Skeletal muscle satellite cell (primary cell): Measurements from ENCODE around the gene GUCY1B1. TPM values are rescaled to one million over a fixed set of nuclear protein-coding genes. Genes with fewer than 3 reads are reported as not detected.

Experiments
- H3K27me3 ChIP-seq: 2 replicates; pipeline ENCODE4 v1.7.0; 2013; ENCODE audit warnings: low read length; ENCODE audit not compliant: control insufficient read depth, insufficient read depth
- H3K36me3 ChIP-seq: 2 replicates; pipeline ENCODE4 v1.7.0; 2013; ENCODE audit warnings: mild to moderate bottlenecking, control low read depth, low read length; ENCODE audit not compliant: insufficient read depth
- H3K4me1 ChIP-seq: 2 replicates; pipeline ENCODE4 v1.7.0; 2013; ENCODE audit warnings: low read length; ENCODE audit not compliant: control insufficient read depth, insufficient read depth
- H3K4me2 ChIP-seq: 2 replicates; pipeline ENCODE4 v1.7.0; 2013; ENCODE audit warnings: mild to moderate bottlenecking, low read length
- H3K4me3 ChIP-seq: 2 replicates; pipeline ENCODE4 v1.7.0; 2013; ENCODE audit warnings: low read length
- H3K9ac ChIP-seq: 2 replicates; pipeline ENCODE4 v1.7.0; 2013; ENCODE audit warnings: mild to moderate bottlenecking, low read depth, low read length, moderate library complexity
- H3K9me3 ChIP-seq: replicated peaks from 2 replicates; pipeline ENCODE4 v1.7.0; 2013; ENCODE audit warnings: mild to moderate bottlenecking, control low read depth, low read length
- total RNA-seq: library from RNA; depleted of rRNA; stranded (reverse); fragments of >200 nt; gene quantifications from 2 replicates; pipeline ENCODE4 v1.2.3, GENCODE V29; 2012; rRNA removed

Gene GUCY1B1
- 0.66 and 1.0 TPM in 2 replicates for total RNA-seq

DNA sequence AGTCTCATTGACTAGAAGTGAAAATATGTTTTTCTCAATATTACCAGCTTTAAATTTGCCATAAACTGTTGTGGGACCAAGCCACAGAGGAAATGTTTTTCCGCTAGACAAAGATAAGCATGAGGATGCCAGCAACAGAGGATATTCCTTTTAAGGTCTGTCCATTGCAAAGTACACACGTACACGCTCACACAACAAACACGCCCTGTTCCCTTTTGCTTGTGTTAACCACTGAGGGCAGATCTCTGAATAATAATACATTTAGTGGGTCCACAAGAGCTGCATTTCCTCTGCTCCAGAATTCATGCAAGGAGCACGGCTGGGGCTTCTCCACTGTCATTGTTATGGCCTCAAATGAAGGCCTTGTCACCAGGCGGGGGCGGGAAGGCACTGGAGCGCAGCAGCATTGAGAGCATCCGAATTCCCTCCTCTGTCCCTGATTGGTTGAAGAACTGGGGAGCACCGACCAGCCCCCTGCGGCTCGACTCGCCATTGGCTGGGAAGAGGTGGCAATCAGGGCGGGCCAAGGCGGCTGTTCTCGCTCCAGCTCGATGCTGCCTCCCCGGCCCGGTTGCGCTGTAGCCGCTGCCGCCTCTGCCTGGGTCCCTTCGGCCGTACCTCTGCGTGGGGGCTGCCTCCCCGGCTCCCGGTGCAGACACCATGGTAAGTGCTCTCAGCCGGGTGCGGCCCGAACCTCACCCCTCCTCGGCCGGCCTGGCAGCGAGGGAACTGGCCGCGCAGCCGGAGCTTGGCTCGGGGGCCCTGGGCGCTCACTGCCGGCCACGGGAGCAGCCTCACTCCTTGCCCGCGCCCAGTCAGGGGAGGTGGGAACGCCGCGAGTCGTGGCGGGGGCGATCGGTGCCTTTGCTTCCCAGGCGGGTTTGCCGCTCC, at the start of gene GUCY1B1:
Gene GUCY1B1, plus strand, starts transcription at position 541 of the 891 bp plus-strand sequence. Its CDS starts 120 bp downstream, at position 661.
- Histone ChIP-seq H3K4me3 (peak within 1 kb of the TSS; percentile 89), H3K4me2 (peak within 1 kb of the TSS; percentile 99), H3K36me3 (no peaks in the 10 kb centered on the region), H3K9me3 (no peaks in the 10 kb centered on the region), H3K27me3 (no peaks in the 10 kb centered on the region), H3K9ac (peak within 1 kb of the TSS; percentile 74), H3K4me1 (peaks cover 9% of the 10 kb centered on the region)

GRCh38 chr4:155709918-155710317, 48.9 kb upstream of the GUCY1B1 start:
- no peak overlapping the region for H3K9ac ChIP-seq
- no peaks in the 10 kb centered on the region for H3K9me3 ChIP-seq
- no peaks in the 10 kb centered on the region for H3K4me1 ChIP-seq
- no peaks in the 10 kb centered on the region for H3K27me3 ChIP-seq
- no peak overlapping the region for H3K4me2 ChIP-seq
- H3K4me3 ChIP-seq, result no peak overlapping the region
- H3K36me3 ChIP-seq, result no peaks in the 10 kb centered on the region

DNA sequence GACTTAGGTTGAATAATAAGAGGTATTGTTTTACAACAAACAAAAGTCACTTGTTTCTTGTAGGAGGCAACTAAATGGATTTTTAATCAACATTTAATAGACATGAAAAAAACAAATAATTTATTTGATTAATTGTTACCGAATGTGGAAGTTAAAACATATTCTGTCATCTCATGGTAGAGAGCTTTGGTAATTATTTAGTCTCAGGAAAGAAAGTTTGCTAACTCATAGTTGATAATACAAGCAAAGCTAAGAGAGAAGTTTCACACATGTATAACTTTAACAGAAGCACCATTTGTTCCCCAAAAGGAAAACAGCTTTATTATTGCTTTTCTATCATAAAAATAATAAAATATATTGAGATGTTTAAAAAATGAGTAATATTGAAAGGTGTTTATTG, 47.3 kb upstream of the GUCY1B1 start:
- Histone ChIP-seq H3K4me2 (no peak overlapping the region), H3K27me3 (no peaks in the 10 kb centered on the region), H3K9ac (no peak overlapping the region), H3K4me1 (no peaks in the 10 kb centered on the region), H3K36me3 (no peaks in the 10 kb centered on the region), H3K4me3 (no peak overlapping the region), H3K9me3 (no peaks in the 10 kb centered on the region)

DNA sequence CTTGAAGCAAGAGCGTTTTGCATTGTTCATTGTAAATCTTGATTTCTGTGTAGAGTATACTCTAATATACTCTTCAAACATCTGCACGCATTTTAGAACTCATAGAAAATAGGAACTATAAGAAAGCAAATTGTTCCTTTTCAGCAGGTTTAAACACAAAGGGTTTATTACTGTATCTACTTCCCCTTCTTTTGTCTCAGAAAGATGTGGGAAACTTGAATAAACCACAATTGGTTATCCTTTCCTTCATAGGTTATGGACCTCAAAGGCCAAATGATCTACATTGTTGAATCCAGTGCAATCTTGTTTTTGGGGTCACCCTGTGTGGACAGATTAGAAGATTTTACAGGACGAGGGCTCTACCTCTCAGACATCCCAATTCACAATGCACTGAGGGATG, 46.0 kb upstream of the GUCY1B1 start:
- no peaks in the 10 kb centered on the region for H3K4me1 ChIP-seq
- no peak overlapping the region for H3K4me3 ChIP-seq
- H3K9ac ChIP-seq, result no peak overlapping the region
- no peaks in the 10 kb centered on the region for H3K27me3 ChIP-seq
- no peaks in the 10 kb centered on the region for H3K36me3 ChIP-seq
- H3K9me3 ChIP-seq, result no peaks in the 10 kb centered on the region
- H3K4me2 ChIP-seq, result no peak overlapping the region

- Histone ChIP-seq H3K27me3 (no peaks in the 10 kb centered on the region), H3K4me1 (no peaks in the 10 kb centered on the region), H3K9me3 (no peaks in the 10 kb centered on the region), H3K9ac (no peak overlapping the region), H3K36me3 (no peaks in the 10 kb centered on the region), H3K4me2 (no peak overlapping the region), H3K4me3 (no peak overlapping the region)
Observed at GRCh38 chr4:155713911-155714310, 44.9 kb upstream of the GUCY1B1 start.

- H3K9ac ChIP-seq, result no peak overlapping the region
- H3K9me3 ChIP-seq, result no peaks in the 10 kb centered on the region
- H3K4me3 ChIP-seq, result no peak overlapping the region
- peaks cover 5% of the 10 kb centered on the region for H3K4me1 ChIP-seq
- H3K27me3 ChIP-seq, result no peaks in the 10 kb centered on the region
- H3K4me2 ChIP-seq, result no peak overlapping the region
- H3K36me3 ChIP-seq, result no peaks in the 10 kb centered on the region
Observed at GRCh38 chr4:155722336-155722735, 36.5 kb upstream of the GUCY1B1 start.

DNA sequence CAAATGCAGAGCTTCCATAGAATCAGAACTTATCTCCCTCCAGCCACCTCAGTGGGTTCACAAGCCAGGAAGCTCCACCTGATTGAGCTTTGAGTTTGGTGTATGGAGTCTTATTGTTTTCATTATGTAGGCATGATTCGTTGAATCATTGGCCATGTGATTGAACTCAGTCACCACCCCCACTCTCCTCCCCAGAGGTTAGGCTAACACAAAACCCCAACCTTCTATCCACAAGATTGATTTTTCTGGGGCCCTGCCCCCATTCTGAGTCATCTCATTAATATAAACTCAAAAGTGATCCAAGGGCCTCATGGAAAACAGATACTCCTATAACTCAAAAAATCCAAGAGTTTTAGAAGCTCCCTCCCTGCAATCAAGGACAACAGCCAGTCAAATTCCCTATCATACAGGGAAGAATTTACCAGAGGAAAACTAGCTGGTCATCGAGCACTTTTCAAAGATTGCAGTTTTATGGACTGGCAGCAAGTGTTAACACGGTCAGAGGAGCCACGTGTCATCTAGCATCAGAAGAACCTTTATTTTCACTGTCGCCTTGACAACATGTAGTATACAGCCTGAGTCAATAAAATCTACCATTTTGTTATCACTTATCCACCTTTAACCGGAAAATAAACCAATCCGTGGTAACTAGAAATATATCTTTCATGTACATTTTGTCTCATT, 35.9 kb upstream of the GUCY1B1 start:
- no peaks in the 10 kb centered on the region for H3K36me3 ChIP-seq
- no peak overlapping the region for H3K4me2 ChIP-seq
- peaks cover 5% of the 10 kb centered on the region for H3K4me1 ChIP-seq
- H3K9me3 ChIP-seq, result no peaks in the 10 kb centered on the region
- H3K27me3 ChIP-seq, result no peaks in the 10 kb centered on the region
- H3K9ac ChIP-seq, result no peak overlapping the region
- no peak overlapping the region for H3K4me3 ChIP-seq

DNA sequence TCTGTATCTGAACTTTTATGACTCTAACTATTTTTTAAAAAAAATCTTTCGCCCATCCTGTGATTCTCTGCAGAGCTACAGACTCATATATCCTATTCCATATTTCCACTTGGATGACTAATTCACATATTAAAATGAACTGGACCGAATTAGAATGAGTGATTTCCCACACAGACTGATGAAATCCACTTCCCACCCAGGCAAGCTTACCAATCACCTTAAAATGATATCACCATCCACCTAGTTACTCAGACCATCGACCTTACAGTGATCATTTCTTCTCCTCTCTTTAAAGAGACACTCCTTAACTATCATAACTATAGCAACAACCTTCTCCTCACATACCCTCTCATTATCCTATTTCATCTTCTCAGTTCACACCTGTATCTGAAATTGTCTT, 34.1 kb upstream of the GUCY1B1 start:
- Histone ChIP-seq H3K4me2 (no peak overlapping the region), H3K9me3 (no peaks in the 10 kb centered on the region), H3K4me1 (peaks cover 5% of the 10 kb centered on the region), H3K9ac (no peak overlapping the region), H3K36me3 (no peaks in the 10 kb centered on the region), H3K4me3 (no peak overlapping the region), H3K27me3 (no peaks in the 10 kb centered on the region)

DNA sequence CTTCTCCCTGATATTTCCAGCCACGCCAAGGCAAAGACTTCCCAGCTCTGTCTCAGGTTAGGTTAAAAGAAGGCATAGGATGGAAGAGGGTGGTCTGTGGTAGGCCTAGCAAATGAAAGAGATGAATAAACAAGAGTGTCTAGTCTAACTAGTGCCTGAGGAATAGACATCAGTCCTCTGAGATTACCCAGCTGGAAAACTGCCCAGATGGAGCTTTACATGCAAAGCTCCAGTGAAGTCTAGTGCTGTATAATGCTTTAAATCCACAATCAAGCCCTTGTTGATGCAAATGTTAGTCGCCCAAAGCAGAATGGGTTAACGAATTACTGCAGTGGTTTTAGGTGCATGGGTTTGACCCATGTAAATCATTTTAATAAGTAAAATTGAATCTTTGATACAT, 24.8 kb upstream of the GUCY1B1 start:
- Histone ChIP-seq H3K4me3 (no peak overlapping the region), H3K4me1 (peaks cover 10% of the 10 kb centered on the region), H3K9me3 (no peaks in the 10 kb centered on the region), H3K4me2 (no peak overlapping the region), H3K36me3 (no peaks in the 10 kb centered on the region), H3K27me3 (no peaks in the 10 kb centered on the region), H3K9ac (no peak overlapping the region)

GRCh38 chr4:155734951-155735350, 23.9 kb upstream of the GUCY1B1 start:
- no peaks in the 10 kb centered on the region for H3K36me3 ChIP-seq
- H3K27me3 ChIP-seq, result no peaks in the 10 kb centered on the region
- no peaks in the 10 kb centered on the region for H3K9me3 ChIP-seq
- H3K4me3 ChIP-seq, result no peak overlapping the region
- peaks cover 13% of the 10 kb centered on the region for H3K4me1 ChIP-seq
- H3K9ac ChIP-seq, result no peak overlapping the region
- H3K4me2 ChIP-seq, result no peak overlapping the region

DNA sequence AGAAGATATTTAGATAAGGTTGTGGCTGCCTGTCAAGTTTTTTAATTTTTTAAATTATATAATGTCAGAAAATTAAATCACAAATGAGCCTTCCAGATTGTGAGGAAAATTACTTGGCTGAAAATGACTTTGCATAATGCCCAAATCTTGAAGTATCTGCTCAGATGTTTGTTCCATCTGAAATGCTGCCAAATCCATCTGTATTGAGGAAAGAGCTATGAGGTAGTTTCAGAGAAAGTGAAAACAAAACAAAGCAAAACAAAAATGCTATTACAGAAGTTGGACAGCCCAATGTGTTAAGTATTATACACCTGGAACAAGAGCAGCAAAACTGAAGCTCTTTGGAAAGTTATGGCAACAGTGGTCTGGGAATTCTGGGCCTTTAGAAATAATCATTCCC, 23.3 kb upstream of the GUCY1B1 start:
- no peak overlapping the region for H3K9ac ChIP-seq
- no peaks in the 10 kb centered on the region for H3K36me3 ChIP-seq
- peaks cover 13% of the 10 kb centered on the region for H3K4me1 ChIP-seq

More for the DNA sequence above, 23.3 kb upstream of the GUCY1B1 start:
- Histone ChIP-seq H3K4me3 (no peak overlapping the region), H3K9me3 (no peaks in the 10 kb centered on the region), H3K27me3 (no peaks in the 10 kb centered on the region), H3K4me2 (no peak overlapping the region)
